NCI-H128 (cell line): Measurements from ENCODE around the gene ARMH1.
"Not testable (repeated sequence)": the region's sequence is repeated elsewhere in the genome, so short reads cannot be mapped to it uniquely, and the experiment has no call there.

Experiments used
- DNase-seq: peaks from one replicate; lab custom pipeline; 2025; ENCODE audit not compliant: unreplicated experiment; lab: John Stamatoyannopoulos, UW

Gene ARMH1

GRCh38 chr1:44693900-44694299, 19.4 kb downstream of the ARMH1 start:
- DNase-seq = no peak

GRCh38 chr1:44694863-44695478, 20.5 kb downstream of the ARMH1 start:
- no peak for DNase-seq

- DNase-seq = no peak
These were observed 21.2 kb downstream of the ARMH1 start for GRCh38 chr1:44695671-44696070.

- no peak for DNase-seq
These were observed 21.6 kb downstream of the ARMH1 start for GRCh38 chr1:44696101-44696500.

- DNase-seq = no peak
These were observed 22.4 kb downstream of the ARMH1 start for GRCh38 chr1:44696789-44697345.

- no peak for DNase-seq
These were observed 23.6 kb downstream of the ARMH1 start for GRCh38 chr1:44698138-44698537.

- not testable (repeated sequence) for DNase-seq
These were observed 24.9 kb downstream of the ARMH1 start for GRCh38 chr1:44699375-44699774.

- no peak for DNase-seq
These were observed 26.1 kb downstream of the ARMH1 start for GRCh38 chr1:44700573-44700972.

- DNase-seq = no peak
These were observed 26.6 kb downstream of the ARMH1 start for GRCh38 chr1:44701141-44701573.

- DNase-seq = no peak
These were observed 31.0 kb downstream of the ARMH1 start for GRCh38 chr1:44705470-44705869.

GRCh38 chr1:44705938-44706337, 31.4 kb downstream of the ARMH1 start:
- DNase-seq = no peak

- no peak for DNase-seq
These were observed 32.8 kb downstream of the ARMH1 start for GRCh38 chr1:44707112-44707881.

GRCh38 chr1:44707959-44708831, 33.7 kb downstream of the ARMH1 start:
- DNase-seq = no peak

- no peak for DNase-seq
These were observed 38.8 kb downstream of the ARMH1 start for GRCh38 chr1:44713321-44713781.

GRCh38 chr1:44714532-44714931, 40.0 kb downstream of the ARMH1 start:
- DNase-seq = no peak

- peak; percentile 73 for DNase-seq
These were observed 40.5 kb downstream of the ARMH1 start for GRCh38 chr1:44714944-44715571.

- DNase-seq = no peak
These were observed 42.6 kb downstream of the ARMH1 start for GRCh38 chr1:44717156-44717555.

GRCh38 chr1:44717653-44718052, 43.1 kb downstream of the ARMH1 start:
- no peak for DNase-seq

GRCh38 chr1:44718091-44718490, 43.6 kb downstream of the ARMH1 start:
- no peak for DNase-seq

- DNase-seq = no peak
These were observed 44.8 kb downstream of the ARMH1 start for GRCh38 chr1:44719318-44719717.

GRCh38 chr1:44720281-44720680, 45.8 kb downstream of the ARMH1 start:
- DNase-seq = no peak
